ENCODE measurements around the gene SLC50A1. TPM values are rescaled to one million over a fixed set of nuclear protein-coding genes. Genes with fewer than 3 reads are reported as not detected.

Gene SLC50A1
- total RNA-seq, 1 donor from 2014 or later: 22.8 TPM

GRCh38 chr1:155179112-155180031 is 43.7 kb downstream of the SLC50A1 start:
- H3K9me3 Mint-ChIP-seq (ENCODE audit: unreplicated experiment): no peaks in the 10 kb centered on the region
- no peak overlapping the region for H2AFZ ChIP-seq (ENCODE audit: low read depth, low read length)
- H3K9me3 ChIP-seq (ENCODE audit: insufficient read depth, low read depth, low read length): no peaks in the 10 kb centered on the region
- no peaks in the 10 kb centered on the region for H3K27me3 ChIP-seq (ENCODE audit: insufficient read depth, low read length)
- peaks cover 16% of the 10 kb centered on the region for H4K20me1 ChIP-seq (ENCODE audit: insufficient read depth, low read length)
- DNase-seq (ENCODE audit: low read depth) (no peak), FAIRE-seq (no peak)
- TF ChIP-seq EZH2 (IDR thresholded peaks at IDR 0.05; ENCODE audit: insufficient read depth, low read length) (no peak), CTCF (IDR thresholded peaks at IDR 0.05; ENCODE audit: insufficient read depth, low read depth, low read length) (no peak)
- H3K27me3 Mint-ChIP-seq (ENCODE audit: low read depth, unreplicated experiment): no peaks in the 10 kb centered on the region
- H3K79me2 ChIP-seq (ENCODE audit: insufficient read depth, low read length): peaks cover 7% of the 10 kb centered on the region
- H3K4me1 Mint-ChIP-seq (ENCODE audit: low read depth, unreplicated experiment): peaks cover 13% of the 10 kb centered on the region
- no peak overlapping the region for H3K4me2 ChIP-seq (ENCODE audit: low read length)
- peaks cover 8% of the 10 kb centered on the region for H3K36me3 ChIP-seq (ENCODE audit: insufficient read depth, low read length)
- no peak overlapping the region for H3K4me3 Mint-ChIP-seq (ENCODE audit: unreplicated experiment)
- peaks cover 7% of the 10 kb centered on the region for H3K4me1 ChIP-seq (ENCODE audit: insufficient read depth, low read length)
- H3K27ac Mint-ChIP-seq (ENCODE audit: unreplicated experiment): no peak overlapping the region
- H3K4me3 ChIP-seq (ENCODE audit: insufficient read depth, low read depth, low read length): no peak overlapping the region
- H3K36me3 Mint-ChIP-seq (ENCODE audit: low read depth, unreplicated experiment): peaks cover 12% of the 10 kb centered on the region
- H3K9ac ChIP-seq (ENCODE audit: low read length): no peak overlapping the region
- H3K27ac ChIP-seq (ENCODE audit: low read depth, low read length): no peak overlapping the region

DNA sequence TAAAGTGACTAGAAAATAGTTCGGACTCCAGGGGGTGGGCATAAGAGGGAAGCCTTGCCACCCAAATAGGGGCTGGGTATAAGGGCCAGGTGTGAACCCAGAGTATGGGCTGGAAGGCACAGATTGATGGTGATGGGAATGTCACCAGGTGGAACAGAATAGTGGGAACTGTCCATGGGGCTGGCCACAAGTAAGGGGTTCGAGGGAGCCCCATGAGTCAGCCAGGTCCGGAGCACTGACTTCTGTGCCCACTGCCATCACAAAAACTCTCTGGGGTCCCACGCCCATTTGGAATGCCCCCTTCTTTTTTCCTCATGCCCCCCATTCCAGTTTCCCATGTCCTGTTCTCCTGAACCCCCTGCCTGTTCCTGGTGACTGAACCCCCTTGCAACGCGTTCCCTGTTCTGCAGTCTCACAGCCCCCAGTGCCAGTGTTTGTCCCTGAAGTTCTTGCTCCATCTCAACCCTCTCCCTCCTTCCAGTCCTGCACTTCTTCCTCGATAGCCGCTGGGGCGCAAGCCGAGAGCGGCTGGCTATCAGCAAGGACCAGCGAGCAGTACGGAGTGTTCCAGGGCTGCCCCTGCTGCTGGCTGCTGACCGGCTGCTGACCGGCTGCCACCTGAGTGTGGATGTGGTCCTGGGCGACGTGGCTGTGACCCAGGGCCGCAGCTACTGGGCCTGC is 45.9 kb downstream of the SLC50A1 start:
- H3K4me2 ChIP-seq (ENCODE audit: low read length): no peak overlapping the region
- H3K4me3 Mint-ChIP-seq (ENCODE audit: unreplicated experiment): no peak overlapping the region
- no peak for FAIRE-seq

More for the DNA sequence above, 45.9 kb downstream of the SLC50A1 start:
- peaks cover 2% of the 10 kb centered on the region for H3K4me1 Mint-ChIP-seq (ENCODE audit: low read depth, unreplicated experiment)
- H3K36me3 ChIP-seq (ENCODE audit: insufficient read depth, low read length): peaks cover 8% of the 10 kb centered on the region
- no peaks in the 10 kb centered on the region for H3K4me1 ChIP-seq (ENCODE audit: insufficient read depth, low read length)
- H3K4me3 ChIP-seq (ENCODE audit: insufficient read depth, low read depth, low read length): no peak overlapping the region
- H4K20me1 ChIP-seq (ENCODE audit: insufficient read depth, low read length): peaks cover 11% of the 10 kb centered on the region
- H3K9ac ChIP-seq (ENCODE audit: low read length): no peak overlapping the region
- TF ChIP-seq CTCF (IDR thresholded peaks at IDR 0.05; ENCODE audit: insufficient read depth, low read depth, low read length) (no peak), EZH2 (IDR thresholded peaks at IDR 0.05; ENCODE audit: insufficient read depth, low read length) (no peak)
- H3K9me3 ChIP-seq (ENCODE audit: insufficient read depth, low read depth, low read length): no peaks in the 10 kb centered on the region
- H3K79me2 ChIP-seq (ENCODE audit: insufficient read depth, low read length): no peaks in the 10 kb centered on the region
- no peak overlapping the region for H3K27ac Mint-ChIP-seq (ENCODE audit: unreplicated experiment)
- no peaks in the 10 kb centered on the region for H3K27me3 ChIP-seq (ENCODE audit: insufficient read depth, low read length)
- no peak overlapping the region for H2AFZ ChIP-seq (ENCODE audit: low read depth, low read length)
- DNase-seq (ENCODE audit: low read depth): no peak
- peaks cover 13% of the 10 kb centered on the region for H3K36me3 Mint-ChIP-seq (ENCODE audit: low read depth, unreplicated experiment)
- H3K9me3 Mint-ChIP-seq (ENCODE audit: unreplicated experiment): no peaks in the 10 kb centered on the region
- no peaks in the 10 kb centered on the region for H3K27me3 Mint-ChIP-seq (ENCODE audit: low read depth, unreplicated experiment)
- H3K27ac ChIP-seq (ENCODE audit: low read depth, low read length): no peak overlapping the region

Measured in astrocyte (in vitro differentiated cells and primary cell).